Skin of body (tissue), 2 donors: ENCODE results near the gene PDP2. TPM values are rescaled to one million over a fixed set of nuclear protein-coding genes. Genes with fewer than 3 reads are reported as not detected.
"Not testable (repeated sequence)": the region's sequence is repeated elsewhere in the genome, so short reads cannot be mapped to it uniquely, and the experiment has no call there.

ENCODE experiments used
- DNase-seq: peaks from one replicate; lab custom pipeline; 2025; lab: John Stamatoyannopoulos, UW
- total RNA-seq: library from RNA; depleted of rRNA; stranded (reverse); fragments of >200 nt; gene quantifications from one replicate; pipeline ENCODE4 v1.2.3, GENCODE V29; 2014

Gene PDP2
- total RNA-seq, 1 donor from 2014 or later: 7.4 TPM

DNA sequence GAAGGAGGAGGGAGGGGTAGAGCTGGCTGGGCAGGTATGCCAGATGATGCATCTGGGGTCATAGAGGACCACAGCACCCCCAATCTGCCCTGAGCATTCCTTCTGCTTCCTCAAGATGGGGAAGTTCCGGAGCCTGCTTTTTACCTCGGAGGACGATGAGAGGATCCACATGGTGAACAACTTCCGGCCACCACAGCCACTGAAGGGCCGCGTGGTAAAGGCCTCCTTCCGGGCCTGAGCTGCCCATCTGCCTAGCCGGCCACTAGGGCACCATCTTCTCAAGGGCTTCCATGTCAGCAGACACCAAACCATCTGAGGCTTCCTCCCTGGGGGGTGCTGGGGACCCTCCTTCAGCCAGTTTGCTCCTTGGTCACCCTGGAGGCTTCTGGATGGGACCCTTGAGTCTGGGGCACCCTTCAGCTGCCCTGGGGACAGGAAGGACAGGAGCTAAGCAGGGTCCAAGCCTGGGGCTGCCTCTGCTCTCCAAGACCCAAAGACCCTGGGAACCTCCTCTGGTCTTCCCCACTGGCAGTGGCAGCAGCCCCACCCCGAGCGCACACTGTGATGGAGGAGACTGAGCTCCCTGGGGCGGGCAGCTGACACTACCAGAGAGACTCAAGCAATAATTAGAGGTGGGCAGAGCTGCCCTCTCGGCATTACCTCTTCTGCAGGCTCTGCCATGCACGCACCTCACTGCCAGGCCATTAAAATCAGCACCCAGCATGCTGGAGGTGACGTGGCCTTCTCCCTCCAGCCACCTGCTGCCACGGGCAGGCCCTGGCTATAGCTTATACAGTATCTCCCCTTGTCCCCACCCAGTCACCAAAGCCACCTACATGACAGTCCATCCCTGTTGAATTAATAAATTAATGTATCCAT lies 26.8 kb upstream of the PDP2 start:
- DNase-seq: no peak

- DNase-seq: no peak
Measured at GRCh38 chr16:66856184-66856730, 24.1 kb upstream of the PDP2 start.

DNA sequence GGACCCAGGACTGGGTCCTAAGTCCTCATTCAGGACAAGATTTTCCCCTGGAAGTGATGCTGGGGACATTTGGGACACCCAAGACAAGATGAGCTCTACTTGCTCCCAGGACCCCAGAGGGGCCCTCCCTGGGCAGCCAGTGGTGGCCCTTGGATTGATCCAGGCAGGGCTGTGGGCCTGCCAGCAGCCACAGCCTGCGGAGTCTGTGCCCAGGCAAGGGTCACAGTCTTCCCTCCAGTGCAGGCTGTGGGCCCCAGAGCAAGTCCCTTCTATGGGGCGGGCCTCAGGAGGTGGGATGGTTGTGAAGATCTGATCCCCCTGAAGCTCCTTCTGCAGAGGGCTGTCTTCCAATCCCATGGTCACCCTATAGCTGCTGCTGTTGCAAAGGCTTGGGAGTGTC lies 23.5 kb upstream of the PDP2 start:
- no peak for DNase-seq

GRCh38 chr16:66857437-66857836 lies 22.9 kb upstream of the PDP2 start:
- DNase-seq: no peak

DNA sequence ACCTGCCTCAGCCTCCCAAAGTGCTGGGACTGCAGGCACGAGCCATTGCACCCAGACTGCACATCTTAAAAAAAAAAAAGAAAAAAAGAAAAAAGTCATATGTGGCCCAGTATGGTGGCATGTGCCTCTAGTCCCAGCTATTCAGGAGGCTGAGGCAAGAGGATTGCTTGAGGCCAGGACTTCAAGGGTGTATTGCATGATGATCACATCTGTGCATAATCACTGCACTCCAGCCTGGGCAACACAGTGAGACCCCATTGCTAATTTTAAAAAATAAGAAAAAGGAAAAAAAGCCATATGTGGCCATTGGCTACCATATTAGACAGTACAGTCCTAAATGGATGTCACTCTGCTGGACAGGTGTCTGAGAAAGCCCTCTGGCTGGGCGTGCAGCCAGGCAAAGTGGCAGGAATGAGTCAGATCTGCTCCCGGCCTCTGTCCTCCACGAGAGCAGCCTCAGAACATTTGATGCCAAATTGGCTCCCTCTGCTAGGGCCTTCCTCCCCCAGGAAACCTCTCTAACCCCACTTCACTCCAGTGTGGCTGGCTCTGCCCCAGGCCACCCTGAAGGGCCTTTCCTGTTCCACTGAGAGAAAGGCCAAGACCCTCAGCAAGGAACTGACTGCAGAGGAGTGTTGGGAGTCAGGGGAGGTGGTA lies 21.4 kb upstream of the PDP2 start:
- DNase-seq: no peak

- no peak for DNase-seq
Measured at GRCh38 chr16:66859397-66860068, 20.8 kb upstream of the PDP2 start.

- DNase-seq: no peak
Measured at GRCh38 chr16:66862023-66862520, 18.2 kb upstream of the PDP2 start.

GRCh38 chr16:66863707-66864106 lies 16.6 kb upstream of the PDP2 start:
- no peak for DNase-seq

- DNase-seq: no peak
Measured at GRCh38 chr16:66869424-66869823, 10.9 kb upstream of the PDP2 start.

- DNase-seq: not testable (repeated sequence)
Measured at GRCh38 chr16:66871363-66871762, 9.0 kb upstream of the PDP2 start.

DNA sequence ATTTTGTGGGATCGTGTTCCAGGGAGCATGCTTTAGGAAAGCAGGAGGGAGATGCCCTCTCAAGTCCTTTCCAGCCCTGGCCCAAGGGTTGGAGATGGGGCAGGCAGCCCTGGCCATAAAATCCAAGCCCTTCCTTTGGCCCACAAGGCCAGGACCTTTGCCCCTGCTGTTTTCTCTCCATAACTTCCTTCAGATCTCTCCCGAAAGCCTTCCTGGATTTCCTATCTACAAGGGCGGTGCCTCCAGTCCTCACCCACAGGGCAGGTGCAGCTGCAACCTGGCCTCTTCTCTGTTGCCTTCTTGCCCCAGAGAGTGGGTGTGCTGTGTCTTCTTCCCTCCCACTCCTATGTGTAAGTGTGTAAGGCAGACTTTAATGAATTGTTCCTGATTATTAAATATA lies 8.5 kb upstream of the PDP2 start:
- no peak for DNase-seq

- no peak for DNase-seq
Measured at GRCh38 chr16:66872559-66872942, 7.8 kb upstream of the PDP2 start.

- peak; percentile 64 for DNase-seq
Measured at GRCh38 chr16:66872943-66873684, 7.2 kb upstream of the PDP2 start.

DNA sequence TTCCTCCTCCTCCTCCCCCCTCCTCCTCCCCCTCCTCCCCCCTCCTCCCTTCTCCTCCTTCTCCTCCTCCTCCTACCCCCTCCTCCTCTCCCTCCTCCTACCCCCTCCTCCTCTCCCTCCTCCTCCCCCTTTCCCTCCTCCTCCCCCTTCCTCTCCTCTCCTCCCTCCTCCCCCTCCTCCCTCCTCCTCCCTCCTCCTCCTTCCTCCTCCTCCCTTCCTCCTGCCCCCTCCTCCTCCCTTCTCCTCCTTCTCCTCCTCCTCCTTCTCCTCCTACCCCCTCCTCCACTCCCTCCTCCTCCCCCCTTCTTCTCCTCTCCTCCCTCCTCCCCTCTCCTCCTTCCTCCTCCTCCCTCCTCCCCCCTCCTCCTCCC lies 6.6 kb upstream of the PDP2 start:
- no peak for DNase-seq

DNA sequence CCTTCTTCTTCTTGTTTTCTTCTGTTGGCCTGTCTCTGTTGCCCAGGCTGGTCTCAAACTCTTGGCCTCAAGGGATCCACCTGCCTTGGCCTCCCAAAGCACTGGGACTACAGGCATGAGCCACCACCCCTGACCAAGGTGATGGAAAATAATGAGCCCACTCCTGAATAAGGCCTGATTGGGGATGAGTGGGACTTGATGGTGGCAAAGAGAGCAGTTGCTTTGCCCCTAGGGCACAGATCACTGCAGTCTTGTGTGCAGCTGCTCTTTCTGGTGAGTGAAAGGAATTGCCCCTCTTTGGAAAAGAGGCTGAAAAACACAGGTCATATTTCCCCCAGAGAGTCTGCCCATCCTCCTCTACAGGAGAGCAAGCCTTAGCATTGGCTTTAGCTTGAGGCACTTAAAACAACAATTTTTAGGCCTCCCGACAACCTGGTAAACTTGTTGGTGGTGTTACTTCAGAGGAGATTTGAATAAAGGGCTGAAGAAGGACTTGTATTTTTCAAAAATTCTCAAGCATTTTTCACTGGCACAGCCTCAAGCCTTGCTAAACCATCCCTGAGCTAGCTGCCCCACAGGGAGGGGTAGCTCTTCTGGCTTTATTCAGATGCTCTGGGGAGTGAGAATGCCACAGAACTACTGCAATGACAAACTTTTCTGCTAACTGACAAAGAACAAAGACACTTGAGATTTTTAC lies 6.1 kb upstream of the PDP2 start:
- no peak for DNase-seq

- DNase-seq: no peak
Measured at GRCh38 chr16:66878067-66878466, 2.2 kb upstream of the PDP2 start.

- DNase-seq: no peak
Measured at GRCh38 chr16:66881014-66881417, 701 bp downstream of the PDP2 start.

- DNase-seq: no peak
Measured at GRCh38 chr16:66881560-66881959, 1.2 kb downstream of the PDP2 start.

- DNase-seq: no peak
Measured at GRCh38 chr16:66881964-66882508, 1.7 kb downstream of the PDP2 start.

DNA sequence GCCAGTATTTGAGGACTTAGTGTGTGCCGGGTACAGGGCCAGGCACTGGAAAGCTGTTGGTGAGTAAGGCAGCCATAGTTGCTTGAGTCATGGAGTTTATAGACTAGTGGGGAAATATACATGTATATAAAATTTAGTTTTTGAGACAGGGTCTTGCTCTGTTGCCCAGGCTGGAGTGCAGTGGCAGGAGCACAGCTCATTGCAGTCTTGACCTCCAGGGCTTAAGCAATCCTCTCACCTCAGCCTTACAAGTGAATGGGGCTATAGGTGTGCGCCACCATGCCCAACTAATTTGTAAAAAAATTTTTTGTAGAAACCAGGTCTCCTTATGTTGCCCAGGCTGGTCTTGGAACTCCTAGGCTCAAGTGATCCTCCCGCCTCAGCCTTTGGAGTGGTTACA lies 2.4 kb downstream of the PDP2 start:
- DNase-seq: no peak
